Measurements from ENCODE around the gene FAM9A.

FAM9A gene

GRCh38 chrX:8755116-8755515 lies 46.1 kb downstream of the FAM9A start:
- H3K4me3 ChIP-seq (ENCODE audit: low read depth, low read length), result no peak overlapping the region
- DNase-seq (ENCODE audit: low read depth), result no peak
- TF ChIP-seq CTCF (IDR thresholded peaks at IDR 0.05; ENCODE audit: low read depth, low read length, missing control alignments), result no peak

GRCh38 chrX:8749697-8750096 lies 51.5 kb downstream of the FAM9A start:
- no peak overlapping the region for H3K4me3 ChIP-seq (ENCODE audit: low read depth, low read length)
- DNase-seq (ENCODE audit: low read depth), result no peak
- no peak for TF ChIP-seq CTCF (IDR thresholded peaks at IDR 0.05; ENCODE audit: low read depth, low read length, missing control alignments)

- no peak for DNase-seq (ENCODE audit: low read depth)
- H3K4me3 ChIP-seq (ENCODE audit: low read depth, low read length), result no peak overlapping the region
- peak; percentile 53 for TF ChIP-seq CTCF (IDR thresholded peaks at IDR 0.05; ENCODE audit: low read depth, low read length, missing control alignments)
Measured at GRCh38 chrX:8748855-8749254, 52.3 kb downstream of the FAM9A start.

GRCh38 chrX:8743126-8743732 lies 58.0 kb downstream of the FAM9A start:
- DNase-seq (ENCODE audit: low read depth), result no peak
- TF ChIP-seq CTCF (IDR thresholded peaks at IDR 0.05; ENCODE audit: low read depth, low read length, missing control alignments), result peak; percentile 58
- H3K4me3 ChIP-seq (ENCODE audit: low read depth, low read length), result no peak overlapping the region

- TF ChIP-seq CTCF (IDR thresholded peaks at IDR 0.05; ENCODE audit: low read depth, low read length, missing control alignments), result no peak
- H3K4me3 ChIP-seq (ENCODE audit: low read depth, low read length), result no peak overlapping the region
- no peak for DNase-seq (ENCODE audit: low read depth)
Measured at GRCh38 chrX:8741981-8742380, 59.2 kb downstream of the FAM9A start.
